Lower leg skin (tissue), 4 donors: ENCODE data around the gene FMNL2. TPM values are rescaled to one million over a fixed set of nuclear protein-coding genes. Genes with fewer than 3 reads are reported as not detected.

Source experiments
- DNase-seq, 2 donors: peaks; one replicate each; pipeline ENCODE4 v3.0.0-alpha.2; 2019; ENCODE audit warnings: low spot score in 2 of 2
- H3K4me3 ChIP-seq: fragments of 200-600 bp; sonication (generic); 2 replicates; pipeline ENCODE4 v1.5.1; 2017; ENCODE audit warnings: mild to moderate bottlenecking, low read depth; ENCODE audit not compliant: poor library complexity, severe bottlenecking
- CTCF ChIP-seq, 3 donors: fragments of 450-650 bp; IDR thresholded peaks; one replicate each; pipeline ENCODE4 v1.5.1; 2016; ENCODE audit warnings: antibody characterized with exemption in 3 of 3, mild to moderate bottlenecking in 3 of 3, moderate library complexity in 2 of 3
- POLR2A ChIP-seq, 2 donors: fragments of 450-650 bp; IDR thresholded peaks; one replicate each; pipeline ENCODE4 v1.6.1; 2016 to 2017; ENCODE audit warnings: antibody characterized with exemption in 2 of 2, mild to moderate bottlenecking in 1 of 2, moderate library complexity in 1 of 2
- WGBS, 2 donors: methylation state at CpG; one replicate each; pipeline ENCODE4 v1.1.5; 2018; 5-methylcytosine and 5-hydroxymethylcytosine counted together
- intact Hi-C: fragments of 100-400 bp; cut with DNase I; formaldehyde crosslinking; loops from one replicate; pipeline ENCODE4 v1.15.0; 2023; ENCODE audit warnings: low total_unique reads
- total RNA-seq, 4 donors: library from RNA; depleted of rRNA; stranded (reverse); fragments of >200 nt; gene quantifications; one replicate each; pipeline ENCODE4 v1.1.0, GENCODE V29; 2016

The FMNL2 gene
- total RNA-seq, 4 donors from 2014 or later: 9.6 to 18.3 (median 12.9) TPM

- no peak for DNase-seq
- WGBS, 2 donors: 43 to 59% methylated on average over 1 of the region's 1 CpG
- intact Hi-C loops: no loop called here
- TF ChIP-seq CTCF (IDR thresholded peaks at IDR 0.05) (no peak), POLR2A (IDR thresholded peaks at IDR 0.05) (no peak)
- H3K4me3 ChIP-seq: no peak overlapping the region
Observed at GRCh38 chr2:152427902-152428301, 92.9 kb downstream of the FMNL2 start.

- no peak for TF ChIP-seq CTCF (IDR thresholded peaks at IDR 0.05)
- no peak for TF ChIP-seq POLR2A (IDR thresholded peaks at IDR 0.05)
- no peak for DNase-seq
- no peak overlapping the region for H3K4me3 ChIP-seq
- 88 to 89% methylated on average over 8 of the region's 8 CpGs for WGBS, 2 donors
- intact Hi-C loops: no loop called here
Observed at GRCh38 chr2:152428800-152429582, 94.0 kb downstream of the FMNL2 start.

- TF ChIP-seq CTCF (IDR thresholded peaks at IDR 0.05) (no peak), POLR2A (IDR thresholded peaks at IDR 0.05) (no peak)
- H3K4me3 ChIP-seq: no peak overlapping the region
- no peak for DNase-seq
- 67 to 69% methylated on average over 1 of the region's 1 CpG for WGBS, 2 donors
- intact Hi-C loops: no loop called here
Observed at GRCh38 chr2:152430876-152431275, 95.9 kb downstream of the FMNL2 start.

GRCh38 chr2:152431370-152432098, 96.6 kb downstream of the FMNL2 start:
- TF ChIP-seq POLR2A (IDR thresholded peaks at IDR 0.05) (no peak), CTCF (IDR thresholded peaks at IDR 0.05) (no peak)
- intact Hi-C loops: no loop called here
- no peak for DNase-seq
- WGBS, 2 donors: 66 to 73% methylated on average over 4 of the region's 4 CpGs
- no peak overlapping the region for H3K4me3 ChIP-seq

GRCh38 chr2:152432206-152432653, 97.3 kb downstream of the FMNL2 start:
- WGBS, 2 donors: 19 to 25% methylated on average over 3 of the region's 3 CpGs

More at GRCh38 chr2:152432206-152432653, 97.3 kb downstream of the FMNL2 start:
- intact Hi-C loops: no loop called here
- peak in 1 of 2 donors; percentile 70 for DNase-seq
- no peak overlapping the region for H3K4me3 ChIP-seq
- no peak for TF ChIP-seq CTCF (IDR thresholded peaks at IDR 0.05)
